OCI-LY3 (cell line): ENCODE results near the gene TSPYL2.

ENCODE experiments used
- H2AFZ ChIP-seq: fragments of 200-600, 300-600 bp; shearing (Covaris generic); 2 replicates; pipeline ENCODE4 v1.6.0; 2014; ENCODE audit warnings: antibody characterized with exemption, low read depth, low read length
- H3K27ac ChIP-seq: fragments of 200-600, 300-600 bp; sonication (generic); 2 replicates; pipeline ENCODE4 v1.5.1; 2014; ENCODE audit warnings: mild to moderate bottlenecking, low read length, moderate library complexity, mixed read lengths
- H3K27me3 ChIP-seq: fragments of 200-600, 300-600 bp; sonication (generic); 2 replicates; pipeline ENCODE4 v1.6.1; 2014; ENCODE audit warnings: low read depth, low read length, mixed read lengths
- H3K36me3 ChIP-seq: fragments of 200-600, 300-600 bp; sonication (generic); replicated peaks from 2 replicates; pipeline ENCODE3; 2014; ENCODE audit warnings: low read depth, low read length, mixed read lengths
- H3K4me1 ChIP-seq: fragments of 300-600, 200-600 bp; sonication (generic); 2 replicates; pipeline ENCODE4 v1.6.1; 2014; ENCODE audit warnings: low read length, mixed read lengths
- H3K4me2 ChIP-seq: fragments of 200-600, 300-600 bp; sonication (generic); 2 replicates; pipeline ENCODE4 v1.6.1; 2014; ENCODE audit warnings: low read length, mixed read lengths
- H3K4me3 ChIP-seq: fragments of 300-600, 200-600 bp; sonication (generic); 2 replicates; pipeline ENCODE4 v1.5.1; 2014; ENCODE audit warnings: antibody characterized with exemption, mild to moderate bottlenecking, low read length, moderate library complexity
- H3K79me2 ChIP-seq: fragments of 300-600, 200-600 bp; shearing (Covaris generic); 2 replicates; pipeline ENCODE4 v1.6.1; 2014; ENCODE audit warnings: mild to moderate bottlenecking, low read length, mixed read lengths
- H3K9ac ChIP-seq: fragments of 300-600, 200-600 bp; shearing (Covaris generic); 2 replicates; pipeline ENCODE4 v1.6.0; 2014; ENCODE audit warnings: mild to moderate bottlenecking, low read length, moderate library complexity
- H3K9me3 ChIP-seq: fragments of 200-600, 300-600 bp; shearing (Covaris generic); 2 replicates; pipeline ENCODE4 v1.6.1; 2014; ENCODE audit warnings: low read length, mixed read lengths; ENCODE audit not compliant: insufficient read depth
- H4K20me1 ChIP-seq: fragments of 200-600, 300-600 bp; sonication (generic); 2 replicates; pipeline ENCODE4 v1.6.1; 2016; ENCODE audit warnings: low read length, mixed read lengths; ENCODE audit not compliant: insufficient read depth
- CTCF ChIP-seq: fragments of 200-600, 300-600 bp; sonication (generic); IDR thresholded peaks from 2 replicates; pipeline ENCODE4 v1.5.1; 2014; ENCODE audit warnings: antibody characterized with exemption, low read length, low read depth
- EZH2phosphoT487 ChIP-seq: fragments of 200-600 bp; shearing (Covaris generic); IDR thresholded peaks from 2 replicates; pipeline ENCODE4 v1.6.1; 2018; ENCODE audit warnings: antibody characterized with exemption, mixed run types, low read depth

Gene TSPYL2

DNA sequence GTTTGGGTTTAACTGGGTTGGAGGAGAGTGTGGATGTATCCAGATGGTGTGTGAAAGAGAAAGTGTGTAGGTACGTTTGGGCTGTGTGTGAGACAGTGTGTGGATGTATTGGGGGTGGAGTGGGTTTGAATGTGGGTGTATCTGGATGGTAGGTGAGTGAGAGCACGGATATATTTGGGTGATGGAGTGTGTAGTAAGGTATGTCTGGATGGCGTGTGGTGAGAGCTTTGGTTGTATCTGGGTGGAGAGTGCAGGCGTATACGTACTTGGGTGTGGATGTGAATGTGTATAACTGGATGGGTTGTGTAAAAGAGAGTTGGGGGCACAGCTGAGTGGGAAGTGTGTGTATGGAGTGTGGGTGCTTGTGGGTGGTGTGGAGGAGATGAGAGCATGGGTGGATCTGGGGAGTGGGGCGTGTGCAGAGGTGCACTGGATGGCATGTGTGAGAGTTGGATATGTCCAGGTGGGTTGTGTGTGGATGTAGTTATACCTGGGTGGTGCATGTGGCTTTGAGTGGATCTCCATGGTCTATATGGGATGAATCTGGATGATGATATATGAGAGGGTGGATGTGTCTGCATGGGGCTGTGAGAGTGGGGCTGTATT, 26.8 kb upstream of the TSPYL2 start:
- Histone ChIP-seq H3K36me3 (no peaks in the 10 kb centered on the region), H3K4me2 (no peak overlapping the region), H4K20me1 (no peaks in the 10 kb centered on the region), H3K4me3 (no peak overlapping the region), H3K4me1 (no peaks in the 10 kb centered on the region), H2AFZ (no peak overlapping the region), H3K27me3 (no peaks in the 10 kb centered on the region), H3K27ac (no peak overlapping the region), H3K9ac (no peak overlapping the region), H3K79me2 (no peaks in the 10 kb centered on the region), H3K9me3 (no peaks in the 10 kb centered on the region)
- TF ChIP-seq CTCF (no peak), EZH2phosphoT487 (no peak)

DNA sequence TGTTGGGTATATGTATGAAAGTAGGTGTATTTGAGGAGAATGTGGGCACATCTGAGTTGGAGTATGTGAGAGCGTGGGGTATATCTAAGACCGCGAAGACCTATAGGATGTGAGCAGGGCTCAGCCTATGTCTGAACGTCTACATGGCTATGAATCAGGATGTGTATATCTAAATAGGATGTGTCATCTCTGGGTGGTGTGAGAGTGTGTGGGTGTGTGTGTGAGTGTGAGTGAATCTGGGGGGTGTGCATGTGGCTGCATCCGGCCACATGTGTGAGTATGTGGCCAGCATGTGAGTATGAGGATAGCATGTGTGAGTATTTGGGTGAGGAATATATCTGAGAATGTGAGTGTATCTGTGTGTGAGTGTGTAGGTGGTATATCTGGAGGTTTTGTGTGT, 25.9 kb upstream of the TSPYL2 start:
- H3K9ac ChIP-seq, result no peak overlapping the region
- H2AFZ ChIP-seq, result no peak overlapping the region
- no peaks in the 10 kb centered on the region for H3K9me3 ChIP-seq
- H3K27me3 ChIP-seq, result no peaks in the 10 kb centered on the region
- no peaks in the 10 kb centered on the region for H4K20me1 ChIP-seq
- no peak overlapping the region for H3K27ac ChIP-seq
- no peaks in the 10 kb centered on the region for H3K36me3 ChIP-seq
- H3K4me2 ChIP-seq, result no peak overlapping the region
- TF ChIP-seq EZH2phosphoT487 (no peak), CTCF (no peak)
- H3K79me2 ChIP-seq, result no peaks in the 10 kb centered on the region
- no peaks in the 10 kb centered on the region for H3K4me1 ChIP-seq
- H3K4me3 ChIP-seq, result no peak overlapping the region

DNA sequence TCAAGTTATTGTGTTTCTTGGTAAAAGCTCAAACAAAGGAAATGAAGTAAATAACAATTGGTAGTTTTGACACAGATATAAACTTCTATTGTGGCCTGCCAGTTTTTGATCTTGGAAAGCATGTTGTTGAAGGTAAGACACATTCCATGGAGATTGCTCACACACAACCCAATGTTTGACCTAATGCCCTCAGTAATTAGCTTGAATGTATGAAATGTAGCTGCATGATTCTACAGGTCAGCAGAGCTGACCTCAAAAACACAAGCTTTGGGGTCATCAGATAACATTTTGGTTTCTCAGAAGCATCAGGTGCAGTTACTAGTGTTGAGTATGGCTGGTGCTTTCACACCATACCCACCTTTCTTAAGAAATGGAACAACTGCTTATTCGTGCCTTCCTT, 17.1 kb upstream of the TSPYL2 start:
- Histone ChIP-seq H3K4me3 (no peak overlapping the region), H3K79me2 (no peaks in the 10 kb centered on the region), H3K4me2 (no peak overlapping the region), H3K4me1 (no peaks in the 10 kb centered on the region), H2AFZ (no peak overlapping the region), H3K9ac (no peak overlapping the region), H3K9me3 (no peaks in the 10 kb centered on the region), H3K27ac (no peak overlapping the region), H3K27me3 (no peaks in the 10 kb centered on the region; the same call in 1 of the 2 replicates), H4K20me1 (no peaks in the 10 kb centered on the region), H3K36me3 (no peaks in the 10 kb centered on the region)
- TF ChIP-seq EZH2phosphoT487 (no peak), CTCF (no peak)

DNA sequence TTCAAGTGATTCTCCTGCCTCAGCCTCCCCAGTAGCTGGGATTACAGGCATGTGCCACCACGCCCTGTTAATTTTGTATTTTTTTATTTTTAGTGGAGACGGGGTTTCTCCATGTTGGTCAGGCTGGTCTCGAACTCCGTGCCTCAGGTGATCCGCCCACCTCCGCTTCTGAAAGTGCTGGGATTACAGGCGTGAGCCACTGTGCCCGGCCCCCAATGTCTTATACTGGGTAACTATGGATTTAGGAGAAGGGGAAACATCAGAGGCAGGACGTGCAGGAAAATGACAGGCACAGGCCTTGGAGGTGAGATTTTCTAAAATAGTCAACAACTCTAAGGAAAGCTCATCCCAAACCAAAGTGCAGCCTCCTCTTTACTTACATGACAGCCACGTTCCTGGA, 11.1 kb upstream of the TSPYL2 start:
- H3K9me3 ChIP-seq, result peaks cover 2% of the 10 kb centered on the region; the same call in 1 of the 2 replicates
- peak overlapping the region; percentile 81 for H3K4me2 ChIP-seq
- no peak overlapping the region for H3K27ac ChIP-seq
- peaks cover 7% of the 10 kb centered on the region for H3K4me1 ChIP-seq
- no peaks in the 10 kb centered on the region for H4K20me1 ChIP-seq
- TF ChIP-seq EZH2phosphoT487 (no peak), CTCF (no peak)
- H2AFZ ChIP-seq, result peak overlapping the region; percentile 71; the same call in 1 of the 2 replicates
- H3K27me3 ChIP-seq, result no peaks in the 10 kb centered on the region
- no peaks in the 10 kb centered on the region for H3K79me2 ChIP-seq
- peak overlapping the region; percentile 53; the same call in 1 of the 2 replicates for H3K9ac ChIP-seq
- peak overlapping the region; percentile 77 for H3K4me3 ChIP-seq
- no peaks in the 10 kb centered on the region for H3K36me3 ChIP-seq
